ENCODE data around the gene AASS.

DNA sequence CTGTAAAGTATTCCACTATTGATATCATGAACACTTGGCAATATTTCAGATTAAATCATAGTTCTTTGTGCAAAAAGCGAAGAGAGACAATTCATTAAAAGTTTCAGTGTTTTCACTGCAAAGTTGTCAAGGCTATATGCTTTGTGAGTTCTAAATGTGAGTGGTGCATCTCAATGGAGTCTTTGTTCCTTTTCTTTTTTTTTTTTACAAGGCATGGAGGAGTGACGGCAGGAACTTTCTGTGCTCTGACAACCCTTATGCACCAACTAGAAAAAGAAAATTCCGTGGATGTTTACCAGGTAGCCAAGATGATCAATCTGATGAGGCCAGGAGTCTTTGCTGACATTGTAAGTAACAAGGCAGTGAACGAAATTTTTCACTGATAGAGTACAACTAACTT is 84.5 kb downstream of the AASS start:
- TF ChIP-seq, protein P1, sequence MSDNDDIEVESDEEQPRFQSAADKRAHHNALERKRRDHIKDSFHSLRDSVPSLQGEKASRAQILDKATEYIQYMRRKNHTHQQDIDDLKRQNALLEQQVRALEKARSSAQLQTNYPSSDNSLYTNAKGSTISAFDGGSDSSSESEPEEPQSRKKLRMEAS (IDR thresholded peaks at IDR 0.05): no peak
- TF ChIP-seq, protein P2, sequence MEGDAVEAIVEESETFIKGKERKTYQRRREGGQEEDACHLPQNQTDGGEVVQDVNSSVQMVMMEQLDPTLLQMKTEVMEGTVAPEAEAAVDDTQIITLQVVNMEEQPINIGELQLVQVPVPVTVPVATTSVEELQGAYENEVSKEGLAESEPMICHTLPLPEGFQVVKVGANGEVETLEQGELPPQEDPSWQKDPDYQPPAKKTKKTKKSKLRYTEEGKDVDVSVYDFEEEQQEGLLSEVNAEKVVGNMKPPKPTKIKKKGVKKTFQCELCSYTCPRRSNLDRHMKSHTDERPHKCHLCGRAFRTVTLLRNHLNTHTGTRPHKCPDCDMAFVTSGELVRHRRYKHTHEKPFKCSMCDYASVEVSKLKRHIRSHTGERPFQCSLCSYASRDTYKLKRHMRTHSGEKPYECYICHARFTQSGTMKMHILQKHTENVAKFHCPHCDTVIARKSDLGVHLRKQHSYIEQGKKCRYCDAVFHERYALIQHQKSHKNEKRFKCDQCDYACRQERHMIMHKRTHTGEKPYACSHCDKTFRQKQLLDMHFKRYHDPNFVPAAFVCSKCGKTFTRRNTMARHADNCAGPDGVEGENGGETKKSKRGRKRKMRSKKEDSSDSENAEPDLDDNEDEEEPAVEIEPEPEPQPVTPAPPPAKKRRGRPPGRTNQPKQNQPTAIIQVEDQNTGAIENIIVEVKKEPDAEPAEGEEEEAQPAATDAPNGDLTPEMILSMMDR (IDR thresholded peaks at IDR 0.05; ENCODE audit: low read depth, low read length, missing input control): no peak
- TF ChIP-seq, protein P3, sequence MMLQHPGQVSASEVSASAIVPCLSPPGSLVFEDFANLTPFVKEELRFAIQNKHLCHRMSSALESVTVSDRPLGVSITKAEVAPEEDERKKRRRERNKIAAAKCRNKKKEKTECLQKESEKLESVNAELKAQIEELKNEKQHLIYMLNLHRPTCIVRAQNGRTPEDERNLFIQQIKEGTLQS (IDR thresholded peaks at IDR 0.05): no peak
- no peak for TF ChIP-seq JUND (IDR thresholded peaks at IDR 0.05)

Measured in liver (tissue), 3 donors.